B cell (primary cell): ENCODE measurements around the gene PLXNA1. TPM values are rescaled to one million over a fixed set of nuclear protein-coding genes. Genes with fewer than 3 reads are reported as not detected.

Experiments used
- ATAC-seq: fragments of 200-7000 bp; cut with Tn5 transposase; one replicate; pipeline ENCODE4 v1.10.0; 2021; ENCODE audit warnings: low read depth, mild to moderate bottlenecking, moderate number of reproducible peaks, moderate library complexity
- CTCF ChIA-PET: fragments of 350-600 bp; sonication (Branson Sonifier 250); formaldehyde crosslinking; loops from one replicate; lab custom pipeline; 2021; ENCODE audit warnings: antibody characterized with exemption, inconsistent platforms; lab: Charles Lee
- POLR2A ChIA-PET: fragments of 350-600 bp; sonication (Branson Sonifier 250); formaldehyde crosslinking; loops from one replicate; lab custom pipeline; 2021; ENCODE audit warnings: antibody characterized with exemption; lab: Charles Lee
- DNase-seq: peaks from one replicate; pipeline ENCODE4 v3.0.0; 2013
- H2AFZ ChIP-seq: 2 replicates; pipeline ENCODE4 v1.6.1; 2012; ENCODE audit warnings: mild to moderate bottlenecking, low read depth, low read length; ENCODE audit not compliant: insufficient read depth, poor library complexity, severe bottlenecking
- H3K27ac ChIP-seq, 2 donors: 1 replicate in 1 of 2; 2 replicates in 1 of 2; pipeline ENCODE4 v1.5.1; 2012 to 2013; ENCODE audit warnings: low read length in 2 of 2, mild to moderate bottlenecking in 2 of 2, moderate library complexity in 1 of 2
- H3K27me3 ChIP-seq, 4 experiments: fragments of 200-600 bp in 1 of 4; sonication (generic) in 1 of 4; replicated peaks in 1 of 4; 1 replicate in 2 of 4; 2 replicates in 2 of 4; pipeline versions ENCODE4 v1.6.1 to v1.7.0; 2013 to 2016; ENCODE audit warnings: low read length in 3 of 4, mild to moderate bottlenecking in 2 of 4, mixed read lengths in 1 of 4, moderate library complexity in 1 of 4; ENCODE audit not compliant: insufficient read depth in 4 of 4, control insufficient read depth in 3 of 4; ENCODE audit errors: control extremely low read depth in 1 of 4
- H3K36me3 ChIP-seq, 2 experiments: replicated peaks in 1 of 2; 1 replicate in 1 of 2; 2 replicates in 1 of 2; pipeline versions ENCODE4 v1.6.1 to v1.7.1; 2013; ENCODE audit warnings: low read length in 1 of 2; ENCODE audit not compliant: insufficient read depth in 2 of 2, control insufficient read depth in 1 of 2; ENCODE audit errors: control extremely low read depth in 1 of 2, extremely low read depth in 1 of 2
- H3K4me1 ChIP-seq, 2 donors: fragments of 200-600 bp in 1 of 2; sonication (generic) in 1 of 2; 1 replicate in 1 of 2; 2 replicates in 1 of 2; pipeline versions ENCODE4 v1.5.1 to v1.6.1; 2013 to 2017; ENCODE audit warnings: low read length in 2 of 2; ENCODE audit not compliant: control insufficient read depth in 2 of 2, insufficient read depth in 2 of 2
- H3K4me2 ChIP-seq: replicated peaks from 2 replicates; pipeline ENCODE3; 2012; ENCODE audit warnings: mild to moderate bottlenecking, low read depth, low read length; ENCODE audit not compliant: poor library complexity, severe bottlenecking
- H3K4me3 ChIP-seq, 5 experiments: fragments of 200-600 bp in 1 of 5; sonication (generic) in 1 of 5; 1 replicate in 3 of 5; 2 replicates in 2 of 5; pipeline versions ENCODE4 v1.5.1 to v1.7.0; 2011 to 2016; ENCODE audit warnings: low read length in 4 of 5, mild to moderate bottlenecking in 4 of 5, low read depth in 2 of 5, control low read depth in 1 of 5, moderate library complexity in 1 of 5; ENCODE audit not compliant: insufficient read depth in 1 of 5; ENCODE audit errors: control extremely low read depth in 1 of 5, extremely low read depth in 1 of 5
- H3K79me2 ChIP-seq: fragments of 200-600 bp; sonication (generic); one replicate; pipeline ENCODE4 v1.6.0; 2016; ENCODE audit warnings: low read length; ENCODE audit not compliant: control insufficient read depth, insufficient read depth
- H3K9ac ChIP-seq: fragments of 200-600 bp; sonication (generic); 2 replicates; pipeline ENCODE4 v1.6.1; 2017; ENCODE audit warnings: mild to moderate bottlenecking, low read length, moderate library complexity
- H3K9me3 ChIP-seq, 3 donors: one replicate each; pipeline versions ENCODE4 v1.6.1 to v1.7.1; 2013; ENCODE audit warnings: low read length in 2 of 3; ENCODE audit not compliant: control insufficient read depth in 2 of 3, insufficient read depth in 1 of 3; ENCODE audit errors: control extremely low read depth in 1 of 3
- H4K20me1 ChIP-seq: 2 replicates; pipeline ENCODE4 v1.6.0; 2012; ENCODE audit warnings: mild to moderate bottlenecking, low read length; ENCODE audit not compliant: insufficient read depth, control insufficient read depth, poor library complexity, severe bottlenecking
- H3K27ac Mint-ChIP-seq: one replicate; pipeline ENCODE4 v1.8.0; 2021; ENCODE audit warnings: mixed read lengths
- H3K27me3 Mint-ChIP-seq: one replicate; pipeline ENCODE4 v1.8.0; 2021; ENCODE audit warnings: mixed read lengths
- H3K4me1 Mint-ChIP-seq: one replicate; pipeline ENCODE4 v1.8.0; 2021; ENCODE audit warnings: mixed read lengths
- H3K4me3 Mint-ChIP-seq: one replicate; pipeline ENCODE4 v1.8.0; 2021; ENCODE audit warnings: mixed read lengths
- H3K9me3 Mint-ChIP-seq: one replicate; pipeline ENCODE4 v1.8.0; 2022; ENCODE audit warnings: mixed read lengths; ENCODE audit not compliant: insufficient read depth
- CTCF ChIP-seq: fragments of 200-600 bp; IDR thresholded peaks from one replicate; pipeline ENCODE4 v1.8.0; 2022; ENCODE audit warnings: antibody characterized with exemption, mild to moderate bottlenecking
- EZH2 ChIP-seq: IDR thresholded peaks from 2 replicates; pipeline ENCODE4 v1.6.1; 2012; ENCODE audit warnings: borderline replicate concordance, low read depth, mild to moderate bottlenecking, moderate library complexity, low read length; ENCODE audit not compliant: insufficient read depth, poor library complexity, severe bottlenecking
- WGBS: methylation state at CpG from one replicate; pipeline ENCODE4 v1.1.5; 2013; ENCODE audit warnings: missing lambda C conversion rate; ENCODE audit not compliant: insufficient coverage; 5-methylcytosine and 5-hydroxymethylcytosine counted together
- intact Hi-C: fragments of 100-400 bp; cut with micrococcal nuclease; formaldehyde crosslinking; loops from one replicate; pipeline ENCODE4 v1.10.0; 2022
- polyA plus RNA-seq: library from polyadenylated mRNA; depleted of rRNA; stranded (reverse); fragments of >200 nt; gene quantifications from 2 replicates; pipeline ENCODE4 v1.2.3, GENCODE V29; 2012
- total RNA-seq, 2 donors: library from RNA; stranded (reverse); fragments of 120-200 nt in 1 of 2; gene quantifications; 1 replicate in 1 of 2; 2 replicates in 1 of 2; pipeline versions ENCODE4 v1.2.3 to v1.2.4, GENCODE V29; 2013 to 2022

The PLXNA1 gene
- total and polyA plus RNA-seq, 2 donors (not counting 1 experiment from before 2014, with no cell fraction given) = 6.7 to 22.3 TPM

GRCh38 chr3:126998320-126998719 is 15.4 kb downstream of the PLXNA1 start:
- peaks cover 0 to 11% of the 10 kb centered on the region in 2 donors for H3K4me1 ChIP-seq
- ChIA-PET CTCF (no interaction called here), POLR2A (no interaction called here)
- Mint-ChIP-seq H3K27me3 (no peaks in the 10 kb centered on the region), H3K9me3 (no peaks in the 10 kb centered on the region), H3K4me1 (peaks cover 11% of the 10 kb centered on the region), H3K4me3 (no peak overlapping the region), H3K27ac (no peak overlapping the region)
- no peak overlapping the region for H3K27ac ChIP-seq
- intact Hi-C loops = no loop called here
- no peaks in the 10 kb centered on the region for H3K9me3 ChIP-seq
- TF ChIP-seq CTCF (no peak), EZH2 (no peak)
- H2AFZ ChIP-seq = no peak overlapping the region
- no peak overlapping the region for H3K9ac ChIP-seq
- ATAC-seq (no peak), DNase-seq (no peak)
- H3K79me2 ChIP-seq = no peaks in the 10 kb centered on the region
- H4K20me1 ChIP-seq = no peaks in the 10 kb centered on the region
- H3K4me3 ChIP-seq = no peak overlapping the region
- H3K4me2 ChIP-seq = no peak overlapping the region
- WGBS = 88% methylated on average over 4 of the region's 4 CpGs
- H3K36me3 ChIP-seq = no peaks in the 10 kb centered on the region
- peaks cover 0 to 2% (median 0%) of the 10 kb centered on the region in 4 experiments for H3K27me3 ChIP-seq

DNA sequence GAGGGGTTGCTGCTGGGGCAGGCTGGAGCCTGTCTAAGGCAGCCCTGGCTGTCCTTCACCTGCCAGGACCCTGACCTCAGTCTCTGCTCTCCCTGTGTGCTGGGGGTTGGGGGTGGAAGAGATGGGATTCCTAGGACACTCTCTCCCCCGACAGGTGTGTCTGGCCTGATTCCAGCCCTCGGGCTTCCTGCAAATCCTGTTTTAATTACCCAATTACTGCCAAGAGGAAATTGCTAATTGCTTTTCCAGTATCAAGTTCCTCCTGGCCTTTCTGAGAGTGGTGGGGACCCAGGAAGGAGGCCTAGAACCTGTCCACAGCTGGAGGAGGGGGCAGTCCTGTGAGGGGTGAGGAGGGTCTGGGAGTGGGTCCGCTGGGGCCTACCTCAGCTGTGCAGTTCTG is 15.8 kb downstream of the PLXNA1 start:
- no peaks in the 10 kb centered on the region for H3K79me2 ChIP-seq
- POLR2A ChIA-PET = no interaction called here
- ATAC-seq (no peak), DNase-seq (no peak)
- H3K27me3 Mint-ChIP-seq = no peaks in the 10 kb centered on the region
- H3K4me2 ChIP-seq = no peak overlapping the region
- WGBS = 90% methylated on average over 1 of the region's 3 CpGs
- H3K4me1 Mint-ChIP-seq = peaks cover 11% of the 10 kb centered on the region
- no peaks in the 10 kb centered on the region for H3K9me3 ChIP-seq
- no peak overlapping the region for H3K4me3 Mint-ChIP-seq
- TF ChIP-seq EZH2 (no peak), CTCF (no peak)
- H3K9ac ChIP-seq = no peak overlapping the region
- CTCF ChIA-PET = no interaction called here
- no peaks in the 10 kb centered on the region for H3K9me3 Mint-ChIP-seq
- H3K36me3 ChIP-seq = no peaks in the 10 kb centered on the region
- H3K27ac Mint-ChIP-seq = no peak overlapping the region
- no peaks in the 10 kb centered on the region for H4K20me1 ChIP-seq
- H3K27ac ChIP-seq = no peak overlapping the region
- intact Hi-C loops = no loop called here
- peaks cover 0 to 11% of the 10 kb centered on the region in 2 donors for H3K4me1 ChIP-seq
- peaks cover 0 to 2% (median 0%) of the 10 kb centered on the region in 4 experiments for H3K27me3 ChIP-seq
- no peak overlapping the region for H3K4me3 ChIP-seq
- H2AFZ ChIP-seq = no peak overlapping the region
